ENCODE measurements around the gene NAA10.

The NAA10 gene

DNA sequence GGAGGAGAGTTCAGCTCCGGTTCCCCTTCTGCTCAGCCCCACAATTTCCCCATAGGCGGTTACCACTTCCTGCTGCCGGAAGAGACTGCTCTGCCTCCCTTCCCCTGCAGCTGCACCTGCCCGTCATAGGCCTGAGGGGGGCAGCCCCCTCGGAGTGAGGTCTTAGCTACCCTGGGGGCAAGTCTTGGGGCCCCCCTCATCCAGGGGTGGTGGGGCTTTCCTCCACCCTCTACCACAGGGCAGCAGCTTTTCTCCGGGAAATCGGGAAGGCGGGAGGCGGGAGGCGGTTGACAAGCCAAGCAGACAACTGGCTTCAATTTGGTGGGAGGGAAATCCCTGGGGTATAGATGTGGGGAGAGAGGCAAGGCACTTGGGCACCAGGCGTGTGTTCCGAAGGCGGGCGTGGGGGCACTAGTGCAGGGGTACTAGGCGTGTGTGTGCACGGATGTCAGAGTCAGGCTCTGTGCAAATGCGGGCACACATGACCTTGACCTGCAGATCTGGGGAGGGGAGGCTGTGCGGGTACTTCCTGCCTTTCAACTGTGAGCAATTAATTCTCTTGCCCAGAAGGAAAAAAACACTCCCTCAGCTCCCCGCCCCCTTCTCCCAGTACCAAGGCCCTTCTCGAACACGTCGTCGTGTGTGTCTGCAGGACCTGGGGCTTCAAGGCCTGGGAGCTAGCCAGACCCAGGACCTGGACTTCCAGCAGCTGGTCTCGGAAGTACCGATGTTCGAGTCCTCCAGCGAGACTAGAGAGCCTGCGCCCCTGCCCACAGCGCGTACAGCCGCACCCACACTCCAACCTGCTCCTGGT lies 7.8 kb downstream of the NAA10 start:
- peak; percentile 81 to 90 for DNase-seq

DNA sequence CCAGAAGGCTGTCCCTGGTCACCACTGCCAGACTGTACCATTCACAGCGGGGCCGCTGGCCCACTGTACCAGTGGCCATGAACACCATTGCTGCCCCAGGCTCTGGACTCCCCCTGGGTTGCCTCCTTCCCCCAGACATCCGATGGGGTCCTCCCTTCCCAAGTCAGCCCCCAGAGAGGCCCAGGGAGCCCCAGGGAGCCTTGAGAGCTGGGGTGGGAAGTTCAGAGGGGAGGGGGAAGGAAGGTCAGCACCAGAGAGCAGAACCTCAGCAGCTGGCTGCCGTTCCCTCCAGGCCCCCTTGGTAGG lies 8.3 kb downstream of the NAA10 start:
- no peak for DNase-seq

DNA sequence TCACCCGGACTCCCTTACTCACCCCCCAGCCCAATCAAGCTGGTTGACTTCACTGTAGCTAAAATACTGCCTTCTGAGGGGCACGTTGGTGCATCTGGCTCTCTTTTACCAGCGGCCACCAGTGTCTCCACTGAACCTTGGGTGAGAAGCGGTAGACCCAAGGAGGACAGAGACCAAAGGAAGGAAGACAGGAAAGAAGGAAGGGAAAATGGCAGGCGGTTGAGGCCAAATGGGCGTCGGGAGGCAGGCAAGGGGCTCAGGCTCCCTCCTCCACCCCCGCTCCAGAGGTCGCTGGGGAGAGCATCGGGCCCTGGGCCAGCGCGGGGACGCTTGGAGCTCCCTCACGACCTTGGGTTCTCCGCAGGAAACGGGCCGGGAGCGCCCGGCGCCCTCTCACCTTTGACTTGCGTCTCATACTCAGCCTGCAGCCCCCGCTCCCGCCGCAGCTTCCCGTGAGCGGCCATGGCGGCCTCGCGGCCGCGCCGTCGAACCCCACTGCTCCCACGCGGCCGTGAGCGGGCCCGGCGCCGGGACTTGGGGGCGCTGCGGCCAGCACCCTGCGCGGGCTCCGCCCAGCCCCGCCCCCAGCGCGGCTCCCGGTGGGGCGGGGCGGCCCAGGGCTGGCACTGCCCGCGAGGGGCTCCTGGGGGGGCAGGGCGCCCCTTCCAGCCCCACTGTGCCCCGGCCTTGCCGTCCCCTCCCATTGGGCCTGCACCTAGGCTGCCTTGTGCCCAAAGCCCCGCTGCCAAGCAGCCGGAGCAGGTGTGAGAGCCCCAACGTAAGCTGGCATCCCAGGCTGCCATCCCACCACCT lies 8.9 kb downstream of the NAA10 start, which contains the start of gene ARHGAP4:
TSS of gene ARHGAP4 (minus strand) at position 526 of the 813 bp plus-strand sequence. CDS start at position 464, 62 bp downstream.
- DNase-seq, result peak; percentile 39 to 51

DNA sequence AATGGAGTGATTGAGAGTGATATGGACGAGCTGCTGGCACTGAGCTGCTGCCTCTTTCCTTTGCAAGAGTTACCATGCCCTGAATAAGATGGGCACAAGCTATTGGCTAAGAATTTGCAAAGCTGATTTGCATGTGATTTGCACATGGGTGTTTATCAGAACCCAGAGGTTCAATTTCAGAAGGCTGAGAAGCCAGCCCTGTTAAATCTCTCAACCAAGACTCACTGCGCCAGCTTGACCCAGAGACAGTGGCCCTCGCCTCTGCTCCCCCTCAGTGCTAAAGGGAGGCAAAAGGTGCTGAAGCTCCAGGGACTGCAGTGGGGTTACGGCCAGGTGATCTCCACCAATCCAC lies 9.5 kb downstream of the NAA10 start:
- DNase-seq, result peak in 1 of 2 donors; percentile 24

DNA sequence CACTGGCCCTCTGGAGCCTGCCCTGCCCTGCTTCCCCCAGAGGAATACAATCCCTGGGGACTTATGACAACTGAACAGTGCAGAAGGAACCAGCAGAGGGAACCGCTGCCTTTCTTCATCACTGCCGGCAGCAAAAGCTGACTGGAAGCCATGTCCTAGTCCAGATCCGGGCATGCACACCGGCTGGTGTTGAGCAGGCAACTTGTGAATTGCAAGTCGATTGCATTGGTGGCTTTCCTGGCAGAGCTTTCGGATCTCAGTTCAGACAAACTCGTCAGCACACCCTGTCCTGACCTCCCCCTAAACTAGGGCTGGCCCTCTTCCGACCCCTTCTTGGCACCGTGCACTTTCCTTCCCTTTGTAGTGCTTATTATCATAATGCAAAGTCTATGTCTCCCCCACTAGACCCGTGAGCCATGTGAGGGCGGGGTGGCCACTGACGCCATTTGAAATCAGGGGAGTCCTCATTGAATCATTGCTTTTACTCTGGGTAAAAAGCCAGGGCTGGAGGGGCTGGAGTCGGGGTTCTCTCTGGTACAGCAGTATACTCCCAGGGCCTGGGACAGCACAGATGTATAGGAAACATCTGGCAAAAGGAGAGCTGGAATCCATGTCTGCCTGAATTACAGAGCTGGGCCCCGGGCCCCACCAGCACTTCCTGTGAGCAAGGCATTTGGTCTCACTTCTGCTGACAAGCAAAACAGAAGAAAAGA lies 10.5 kb downstream of the NAA10 start:
- DNase-seq, result peak; percentile 54 to 65

DNA sequence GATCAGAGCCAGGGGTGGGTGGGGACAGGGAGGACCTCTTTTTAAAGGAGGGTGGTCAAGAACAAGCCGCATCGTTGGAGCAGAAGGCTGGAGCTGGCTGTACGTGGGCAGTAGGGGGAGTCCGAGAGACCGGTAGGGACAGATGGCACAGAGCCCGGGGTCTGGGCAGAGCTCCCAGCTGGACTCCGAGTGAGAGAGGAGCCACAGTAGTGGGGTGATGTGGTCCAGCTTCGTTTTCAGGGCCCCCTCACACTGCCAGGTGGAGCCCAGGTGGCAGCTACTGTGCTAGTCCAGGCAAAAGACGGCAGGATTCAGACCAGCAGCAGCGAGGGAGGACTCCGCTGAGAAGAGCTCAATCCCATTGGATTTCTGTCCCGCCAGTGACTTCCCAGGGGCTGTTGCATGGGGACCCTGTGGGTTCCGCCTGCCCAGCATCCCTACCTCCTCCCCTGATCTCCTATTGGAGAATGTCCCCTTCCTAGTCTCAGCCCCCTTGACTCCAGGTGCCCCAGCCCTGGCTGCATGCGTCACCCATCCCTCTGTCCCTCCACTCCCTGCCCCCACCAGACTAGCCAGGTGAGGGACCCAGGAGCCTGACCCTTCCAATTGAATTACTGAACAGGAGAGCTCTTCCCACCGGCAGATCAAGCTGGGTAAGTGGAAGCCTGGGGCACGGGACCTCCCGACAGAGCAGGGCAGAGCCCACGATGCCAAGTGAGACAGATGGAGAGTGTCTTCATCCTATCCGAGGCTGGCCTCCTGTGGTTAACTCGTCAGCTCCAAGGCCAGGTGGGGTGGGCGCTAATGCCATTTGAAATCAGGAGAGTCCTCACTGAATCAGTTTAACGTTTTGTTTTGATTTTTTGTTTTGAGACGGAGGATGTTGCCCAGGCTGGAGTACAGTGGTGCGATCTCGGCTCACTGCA lies 11.6 kb downstream of the NAA10 start:
- DNase-seq, result peak in 1 of 2 donors; percentile 33

DNA sequence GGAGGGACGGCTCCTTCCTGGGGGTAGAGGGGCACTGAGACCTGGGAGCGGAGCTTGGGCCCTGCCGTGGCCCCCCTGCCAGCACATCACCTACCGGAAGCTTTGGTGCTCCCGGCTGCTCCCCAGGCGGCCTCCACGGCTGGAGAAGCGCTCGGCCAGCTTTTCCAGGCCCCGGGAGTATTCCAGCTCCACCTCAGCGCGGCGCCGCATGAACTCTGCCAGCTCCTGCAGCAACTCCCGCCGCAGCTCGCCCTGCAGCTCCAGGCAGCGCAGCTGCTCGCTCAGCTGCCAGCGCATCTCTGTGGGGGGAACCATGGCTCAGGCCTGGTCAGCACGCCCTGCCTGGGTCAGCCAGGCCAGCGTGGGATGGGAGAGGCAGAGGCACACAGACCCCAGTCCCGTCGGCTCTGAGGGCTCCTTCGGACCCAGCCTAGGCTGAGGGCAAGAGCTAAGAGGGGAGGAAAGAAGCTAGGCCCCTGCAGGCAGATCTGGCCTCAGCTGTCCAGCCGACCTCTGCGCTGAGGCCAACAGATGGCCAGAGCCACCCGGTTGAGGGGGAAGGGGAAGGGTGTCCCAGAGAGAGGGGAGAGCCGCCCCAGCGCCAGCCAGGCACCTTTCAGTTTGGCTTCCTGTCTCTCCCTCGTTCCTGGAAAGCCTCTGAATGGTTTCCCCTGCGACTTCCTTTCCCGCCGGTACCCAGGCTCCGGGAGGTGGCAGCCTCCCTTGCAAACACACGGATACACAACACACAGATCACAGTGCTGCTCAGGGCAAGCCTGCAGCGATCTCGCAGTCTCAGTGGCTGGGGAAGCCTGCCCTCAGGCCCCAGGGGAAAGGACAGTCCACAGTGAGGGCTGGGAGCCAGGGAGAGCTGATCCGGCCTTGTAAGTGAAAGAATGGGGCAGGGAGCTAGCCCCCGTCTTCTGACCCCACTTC lies 13.1 kb downstream of the NAA10 start:
- no peak for DNase-seq

DNA sequence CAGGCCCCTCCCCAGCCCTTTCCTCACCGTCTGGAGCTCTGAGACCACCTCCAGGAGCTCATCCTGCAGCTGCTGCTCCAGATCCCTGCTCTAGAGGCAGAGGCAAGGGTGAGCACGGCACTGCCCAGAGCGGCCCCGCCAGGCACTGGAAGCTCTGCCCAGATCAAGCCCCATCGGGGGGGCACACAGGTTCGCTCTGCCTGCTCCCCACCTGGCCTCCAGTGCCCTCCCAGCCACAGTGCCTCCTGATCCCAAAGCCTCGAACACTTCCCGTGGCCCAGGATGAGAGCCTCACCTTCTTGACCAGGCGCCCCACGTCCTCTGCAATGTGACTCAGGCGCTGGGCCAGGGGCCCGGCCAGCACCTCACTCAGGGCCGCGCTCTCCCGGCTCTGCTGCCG lies 13.8 kb downstream of the NAA10 start:
- no peak for DNase-seq

DNA sequence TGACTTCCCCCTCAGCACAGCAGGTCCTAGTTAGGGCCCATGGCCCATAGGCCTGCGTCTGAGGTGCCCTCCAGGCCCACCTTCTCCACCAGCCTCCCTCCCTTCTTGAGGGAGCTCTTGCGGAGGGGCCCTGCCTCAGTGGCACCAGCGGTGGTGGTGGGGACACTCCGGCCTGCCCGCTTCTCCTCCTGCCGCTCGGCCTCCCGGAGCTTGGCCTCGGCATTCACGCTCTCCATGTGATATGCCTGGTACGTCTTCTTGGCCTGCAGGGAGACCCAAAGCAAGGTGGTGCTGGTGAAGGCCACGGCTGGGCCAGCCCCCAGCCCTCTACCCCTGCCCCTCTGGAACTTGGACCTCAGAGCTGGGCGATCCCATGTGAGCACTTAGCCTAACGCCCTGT lies 14.3 kb downstream of the NAA10 start:
- no peak for DNase-seq

DNA sequence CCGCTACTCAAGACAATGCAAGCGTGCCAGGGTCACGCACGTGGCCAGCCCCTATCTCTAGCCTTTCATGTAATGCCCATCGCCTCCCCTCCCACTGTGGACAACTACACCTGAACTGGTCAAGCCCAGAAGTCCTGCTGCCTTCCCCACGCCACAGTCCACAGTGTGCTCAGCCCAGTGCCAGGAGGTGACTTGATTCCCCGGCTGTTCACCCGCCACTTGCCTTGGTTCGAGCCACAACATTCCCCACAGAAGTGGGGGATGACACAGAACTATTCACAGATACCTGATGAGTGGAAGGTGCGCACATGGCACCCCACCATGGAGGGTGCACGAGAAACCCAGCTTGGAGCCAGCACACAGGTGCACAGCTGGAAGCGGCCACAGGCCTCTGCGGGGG lies 15.6 kb downstream of the NAA10 start:
- no peak for DNase-seq

DNA sequence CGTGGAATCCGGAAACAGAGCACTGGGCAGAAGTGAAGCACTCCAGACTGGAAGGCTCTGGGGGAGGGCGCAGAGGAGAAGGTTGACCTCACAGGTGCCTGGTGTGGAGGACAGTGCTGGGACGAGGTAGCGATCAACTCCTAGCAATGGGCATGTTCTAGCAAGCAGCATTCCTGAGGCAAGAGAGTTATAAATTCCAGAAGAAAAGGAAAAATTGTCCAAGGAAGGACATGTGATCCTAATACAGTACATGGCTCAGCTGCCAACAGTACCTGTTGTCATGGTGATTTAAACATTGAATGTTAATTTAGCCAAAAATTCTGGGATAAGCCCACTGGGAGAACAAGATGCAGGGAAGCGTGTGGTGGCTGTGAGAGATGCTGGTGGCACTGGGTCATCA lies 17.0 kb downstream of the NAA10 start:
- no peak for DNase-seq

DNA sequence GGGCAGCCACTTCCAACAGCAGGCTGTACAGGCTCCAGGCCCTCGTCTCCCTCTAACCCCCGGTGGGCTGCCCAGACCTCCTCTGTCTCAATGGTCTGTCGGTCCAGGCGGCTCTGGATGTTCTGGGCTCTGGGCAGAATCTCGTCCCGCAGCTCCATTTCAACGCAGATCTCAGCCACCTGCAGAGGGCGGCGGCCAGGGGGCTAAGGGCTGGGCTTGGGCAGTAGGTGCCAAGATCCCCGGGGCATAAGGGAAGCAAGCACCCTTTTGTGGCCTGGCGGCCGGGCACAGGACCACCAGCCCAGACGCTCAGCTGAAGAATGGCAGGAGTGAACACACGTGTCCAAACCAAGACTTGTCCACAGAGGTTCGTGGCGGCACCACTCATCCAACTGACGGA lies 21.1 kb downstream of the NAA10 start:
- no peak for DNase-seq

DNA sequence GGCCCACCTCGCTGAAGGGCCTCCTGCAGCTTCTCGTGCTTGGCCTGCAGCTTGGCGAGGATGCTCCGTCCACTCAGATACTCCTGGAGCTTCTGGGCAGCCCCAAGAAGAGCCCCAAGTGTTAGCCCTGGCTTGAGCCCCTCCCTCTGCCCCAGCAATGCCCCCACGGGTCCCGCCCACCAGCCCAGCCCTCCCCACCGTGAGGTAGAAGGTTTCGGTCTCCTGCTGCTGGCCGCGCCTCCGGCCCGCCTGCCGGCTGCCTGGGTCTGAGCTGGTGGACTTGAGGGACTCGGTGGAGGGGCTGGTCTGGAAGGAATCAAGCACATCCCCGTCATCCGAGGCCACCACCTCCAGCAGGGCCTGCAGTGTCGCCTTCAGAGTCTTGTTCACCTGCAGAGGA lies 21.6 kb downstream of the NAA10 start:
- no peak for DNase-seq

DNA sequence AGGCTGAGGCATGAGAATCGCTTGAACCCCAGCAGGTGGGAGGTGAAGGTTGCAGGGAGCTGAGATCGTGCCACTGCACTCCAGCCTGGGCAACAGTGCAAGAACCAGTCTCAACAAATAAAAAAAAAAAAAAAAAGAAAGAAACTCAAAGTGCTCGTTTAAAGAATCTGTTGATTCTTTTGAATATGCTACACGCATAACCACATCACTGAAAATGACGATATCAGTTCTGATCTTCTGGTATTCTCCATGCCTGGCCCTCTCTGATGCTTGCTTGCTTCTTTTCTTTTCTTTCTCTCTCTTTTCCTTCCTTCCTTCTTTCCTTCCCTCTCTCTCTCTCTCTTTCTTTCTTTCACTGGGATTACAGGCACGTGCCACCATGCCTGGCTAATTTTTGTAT lies 23.0 kb downstream of the NAA10 start:
- DNase-seq, result no peak

DNA sequence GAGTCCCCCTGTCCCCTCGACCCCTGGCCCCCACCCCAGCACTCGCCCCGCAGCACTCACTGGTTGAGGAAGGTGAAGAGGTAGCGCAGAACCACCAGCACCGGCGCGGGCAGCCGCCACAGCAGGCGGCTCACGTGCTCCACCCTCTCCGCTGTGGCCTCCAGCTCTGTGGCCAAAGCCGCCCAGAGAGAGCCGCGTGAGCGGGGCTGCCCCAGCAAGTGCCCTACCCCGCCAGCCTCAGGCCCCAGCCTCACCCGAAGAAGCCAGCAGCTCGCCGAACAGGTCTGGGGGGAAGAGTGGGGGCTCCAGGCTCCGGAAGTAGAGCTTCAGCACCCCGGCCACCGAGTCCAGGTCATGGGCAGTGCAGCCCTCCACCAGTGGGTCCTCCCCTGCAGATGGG lies 24.4 kb downstream of the NAA10 start:
- DNase-seq, result no peak

DNA sequence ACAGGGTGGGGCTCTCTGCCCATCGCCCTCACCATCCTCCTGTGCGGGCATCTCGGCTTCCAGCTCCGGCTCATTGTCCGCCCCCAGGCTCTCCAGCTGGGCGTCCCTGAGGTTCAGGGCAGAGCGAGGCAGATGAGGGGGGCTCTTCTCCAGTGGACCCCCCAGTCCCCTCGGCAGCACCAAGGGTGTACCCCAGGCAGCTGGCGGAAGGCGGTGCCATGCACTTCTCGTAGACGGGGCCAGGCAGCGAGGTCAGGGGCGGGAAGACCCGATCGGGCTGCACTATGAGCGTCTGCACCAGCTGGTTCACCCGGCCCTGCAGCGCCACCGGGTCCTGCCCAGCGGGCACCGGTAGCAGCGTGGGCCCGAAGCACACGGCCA lies 24.9 kb downstream of the NAA10 start:
- DNase-seq, result no peak

DNA sequence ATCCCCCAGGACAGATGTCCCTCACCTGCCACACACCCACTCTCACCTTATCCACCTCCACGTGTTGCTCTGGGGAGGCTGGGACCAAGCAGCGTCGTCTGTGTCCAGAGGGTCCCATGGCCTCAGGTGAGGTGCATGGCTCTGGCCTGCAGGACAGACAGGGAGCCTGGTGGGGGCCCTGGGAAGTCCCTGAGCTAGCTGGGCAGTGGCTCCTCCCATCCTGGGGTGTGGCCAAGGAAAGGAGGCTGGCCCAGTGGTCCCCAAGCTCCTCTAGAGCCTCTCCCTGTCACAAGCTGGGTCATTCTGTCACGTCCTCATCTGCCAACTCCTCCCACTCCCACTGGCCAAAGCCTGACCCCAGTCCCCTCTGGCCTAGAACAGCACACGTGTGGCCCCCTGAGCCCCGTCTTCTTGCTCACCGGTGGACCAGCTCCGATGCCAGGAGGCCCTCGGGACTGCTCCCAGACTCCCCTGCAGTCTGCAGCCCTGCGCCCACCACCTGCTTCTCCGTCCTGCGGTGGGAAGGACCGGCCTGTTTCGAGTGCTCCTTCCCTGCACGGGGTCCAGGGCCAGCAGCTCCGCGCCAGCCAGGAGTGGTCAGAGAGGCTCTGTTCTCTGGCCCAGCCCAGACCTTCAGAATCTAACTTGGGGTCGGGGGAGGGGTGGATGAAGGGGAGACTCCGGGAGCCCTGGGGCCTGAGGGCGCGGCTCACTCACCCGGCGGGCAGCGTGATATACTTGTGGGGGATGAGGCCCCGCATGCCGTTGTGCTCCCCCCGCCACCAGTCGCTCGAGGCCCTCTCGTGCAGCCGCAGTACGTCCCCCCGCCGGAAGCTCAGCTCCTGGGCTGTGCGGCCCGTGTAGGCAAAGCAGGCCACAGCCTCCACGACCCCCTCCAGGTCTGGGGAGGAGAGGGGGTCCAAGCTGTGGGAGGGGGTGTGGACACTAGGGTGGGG lies 25.5 kb downstream of the NAA10 start:
- DNase-seq, result no peak

DNA sequence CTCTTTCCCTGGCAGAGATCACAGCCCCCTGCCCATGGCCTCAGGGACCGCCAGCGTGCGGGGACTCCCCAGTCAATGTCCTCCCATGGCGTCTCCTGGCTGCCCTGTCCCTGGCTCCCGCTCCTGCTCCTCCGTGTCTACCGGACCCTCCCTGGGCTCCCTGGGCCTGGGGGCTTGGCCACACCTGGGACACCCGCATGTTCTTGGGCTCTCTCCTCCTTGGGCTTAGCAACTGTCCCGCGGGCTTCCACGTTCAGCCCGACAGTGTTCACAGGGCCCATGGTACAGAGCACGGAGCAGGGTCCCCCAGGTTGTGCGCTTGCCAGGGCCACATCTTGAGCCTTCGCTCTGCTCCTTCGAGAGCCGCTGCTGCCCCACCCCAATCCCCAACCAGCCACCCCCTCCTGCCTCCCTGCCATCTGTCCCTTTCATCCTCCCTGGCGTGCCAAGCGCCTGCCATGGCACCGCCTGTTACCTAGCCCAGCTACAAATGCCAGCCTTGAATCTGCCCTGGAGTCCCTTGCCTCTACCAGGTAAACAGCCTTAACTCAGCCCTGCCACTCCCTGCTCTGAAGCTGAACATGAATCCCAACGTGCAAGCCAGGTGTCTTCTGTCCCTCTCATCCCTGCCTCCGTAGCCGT lies 26.5 kb downstream of the NAA10 start:
- no peak for DNase-seq

DNA sequence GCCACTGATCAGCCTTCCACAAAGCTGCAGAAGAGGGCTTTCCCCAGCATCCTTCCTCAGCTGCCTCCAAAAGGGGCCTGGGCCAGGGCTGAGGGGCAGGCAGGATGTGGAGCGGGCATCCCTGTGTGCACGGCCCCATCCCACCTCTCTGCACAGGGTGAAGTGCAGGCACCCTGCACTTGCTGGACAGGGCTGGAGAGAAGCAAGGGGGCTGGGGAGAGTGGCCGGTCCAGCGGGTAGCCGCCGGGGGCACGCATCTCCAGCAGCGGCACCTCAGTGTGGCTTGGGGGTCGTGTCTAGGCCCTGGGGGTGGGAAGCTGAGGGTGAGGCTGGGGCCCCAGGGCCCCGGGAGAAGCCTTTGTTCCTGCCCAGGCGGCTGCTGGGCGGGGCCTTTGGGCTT lies 27.4 kb downstream of the NAA10 start:
- DNase-seq, result no peak

All from CD4-positive, alpha-beta T cell treated with Interleukin-1 beta for 1 hour (primary cell).